Mucosa of descending colon (tissue), 3 donors: ENCODE data around the gene RHCG. TPM values are rescaled to one million over a fixed set of nuclear protein-coding genes. Genes with fewer than 3 reads are reported as not detected.

ENCODE experiments used
- ATAC-seq: fragments of 200-7000 bp; cut with Tn5 transposase; one replicate; pipeline ENCODE4 v1.9.1; 2020; ENCODE audit warnings: mild to moderate bottlenecking, moderate library complexity
- DNase-seq, 3 donors: peaks; one replicate each; pipeline ENCODE4 v3.0.0-alpha.2; 2020
- H3K36me3 ChIP-seq: fragments of 200-600 bp; one replicate; pipeline ENCODE4 v1.8.0; 2021; ENCODE audit warnings: low read depth, mild to moderate bottlenecking
- H3K4me1 ChIP-seq: fragments of 200-600 bp; one replicate; pipeline ENCODE4 v1.8.0; 2021; ENCODE audit warnings: low read depth, mild to moderate bottlenecking
- H3K4me3 ChIP-seq: fragments of 200-600 bp; one replicate; pipeline ENCODE4 v1.8.0; 2021; ENCODE audit warnings: mild to moderate bottlenecking
- H3K9me3 ChIP-seq: fragments of 200-600 bp; one replicate; pipeline ENCODE4 v1.8.0; 2021; ENCODE audit warnings: mild to moderate bottlenecking
- intact Hi-C, 2 donors: fragments of 100-400 bp; cut with DNase I in 1 of 2; cut with micrococcal nuclease in 1 of 2; formaldehyde crosslinking; loops; one replicate each; pipeline versions ENCODE4 v1.11.0 to v1.11.1; 2022; cut with DNase I, micrococcal nuclease
- total RNA-seq, 3 donors: library from RNA; stranded (reverse); fragmentation: NEBNext Ultra II Directional in 2 of 3; extraction: Animal tissue kit (Norgen Biotek cat#: 25700) in 2 of 3; gene quantifications; one replicate each; pipeline versions ENCODE4 v1.2.1 to v1.2.4, GENCODE V29; 2021 to 2023
- TF ChIP-seq, protein P1 (sequence below): fragments of 200-600 bp; IDR thresholded peaks from one replicate; pipeline ENCODE4 v1.8.0; 2022; ENCODE audit warnings: antibody characterized with exemption, mild to moderate bottlenecking
- donor health status: DM: no; HTN: no; CAD: no; lungs with moderate emphysema.
- donor health status: DM: no; HTN: no; CAD: no.
- donor health status: DM: no; HTN: yes; CAD: no.

The RHCG gene
- total RNA-seq, 3 donors from 2014 or later = 0.98 TPM; not detected in 2

DNA sequence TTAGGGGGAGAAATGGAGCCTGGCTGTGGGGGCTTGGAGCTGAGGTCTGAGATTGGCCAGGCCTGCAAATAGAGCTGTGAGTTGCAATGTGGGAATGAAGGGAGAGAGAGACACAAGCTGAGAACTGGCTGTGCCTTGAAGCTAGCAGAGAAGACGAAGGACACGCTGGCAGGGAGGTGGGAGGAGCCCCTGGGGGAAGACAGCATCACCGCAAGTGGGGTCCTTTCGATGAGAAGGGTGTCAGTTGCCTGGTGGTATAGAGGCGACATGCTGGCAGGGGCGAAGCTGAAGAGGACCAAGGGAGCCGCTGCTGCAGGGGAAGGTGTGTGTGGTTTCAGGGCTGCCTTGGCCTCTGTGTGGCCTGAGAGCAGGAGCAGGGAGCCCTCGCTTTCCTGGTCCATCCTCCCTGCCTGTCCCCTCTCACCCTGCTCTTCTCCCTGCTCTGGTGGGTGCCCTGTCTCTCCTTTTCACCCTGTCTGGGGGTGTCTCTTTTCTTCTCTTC is 5.5 kb downstream of the RHCG start:
- Histone ChIP-seq H3K36me3 (no peaks in the 10 kb centered on the region), H3K4me3 (no peak overlapping the region), H3K9me3 (no peaks in the 10 kb centered on the region), H3K4me1 (peaks cover under 1% of the 10 kb centered on the region)
- DNase-seq (no peak), ATAC-seq (no peak)
- TF ChIP-seq, protein P1, sequence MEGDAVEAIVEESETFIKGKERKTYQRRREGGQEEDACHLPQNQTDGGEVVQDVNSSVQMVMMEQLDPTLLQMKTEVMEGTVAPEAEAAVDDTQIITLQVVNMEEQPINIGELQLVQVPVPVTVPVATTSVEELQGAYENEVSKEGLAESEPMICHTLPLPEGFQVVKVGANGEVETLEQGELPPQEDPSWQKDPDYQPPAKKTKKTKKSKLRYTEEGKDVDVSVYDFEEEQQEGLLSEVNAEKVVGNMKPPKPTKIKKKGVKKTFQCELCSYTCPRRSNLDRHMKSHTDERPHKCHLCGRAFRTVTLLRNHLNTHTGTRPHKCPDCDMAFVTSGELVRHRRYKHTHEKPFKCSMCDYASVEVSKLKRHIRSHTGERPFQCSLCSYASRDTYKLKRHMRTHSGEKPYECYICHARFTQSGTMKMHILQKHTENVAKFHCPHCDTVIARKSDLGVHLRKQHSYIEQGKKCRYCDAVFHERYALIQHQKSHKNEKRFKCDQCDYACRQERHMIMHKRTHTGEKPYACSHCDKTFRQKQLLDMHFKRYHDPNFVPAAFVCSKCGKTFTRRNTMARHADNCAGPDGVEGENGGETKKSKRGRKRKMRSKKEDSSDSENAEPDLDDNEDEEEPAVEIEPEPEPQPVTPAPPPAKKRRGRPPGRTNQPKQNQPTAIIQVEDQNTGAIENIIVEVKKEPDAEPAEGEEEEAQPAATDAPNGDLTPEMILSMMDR = no peak
- intact Hi-C loops = no loop called here

DNA sequence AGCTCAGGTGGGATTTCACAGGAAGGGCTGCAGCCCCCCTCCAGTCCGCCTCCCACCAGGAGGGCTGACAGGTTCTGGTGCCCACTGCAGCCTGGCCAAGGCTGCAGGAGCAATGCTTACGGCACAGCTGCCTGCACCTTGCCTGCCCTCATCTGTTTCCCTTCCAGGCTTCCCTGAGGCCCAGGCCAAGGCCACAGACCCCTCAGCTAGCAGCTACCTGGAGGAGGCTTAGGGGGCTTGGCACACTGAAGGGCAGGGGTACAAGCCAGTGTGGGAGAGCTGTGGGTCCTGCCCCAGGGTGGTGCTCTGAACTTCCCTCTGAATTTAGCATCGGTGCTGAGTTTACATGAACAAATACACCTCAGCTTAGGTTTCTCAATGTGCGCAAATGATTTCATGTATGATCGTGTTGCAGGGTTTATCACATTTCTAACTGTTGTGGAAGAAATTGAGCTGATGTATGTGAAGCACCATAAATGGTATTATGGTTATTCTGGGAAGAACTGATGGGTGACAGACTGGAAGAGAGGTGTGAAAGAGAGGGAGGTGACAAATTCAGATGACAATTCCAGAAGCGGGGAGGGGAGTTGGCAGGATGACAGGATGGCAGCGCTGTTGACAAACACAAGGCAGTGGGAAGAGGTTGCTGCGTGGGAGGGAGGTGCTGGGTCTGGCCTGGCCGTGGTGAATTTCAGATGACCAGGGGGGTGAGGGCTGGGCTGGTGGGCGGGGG is 6.1 kb downstream of the RHCG start:
- ATAC-seq (no peak), DNase-seq (no peak)
- Histone ChIP-seq H3K9me3 (no peaks in the 10 kb centered on the region), H3K4me3 (no peak overlapping the region), H3K4me1 (no peaks in the 10 kb centered on the region), H3K36me3 (no peaks in the 10 kb centered on the region)
- intact Hi-C loops = no loop called here
- TF ChIP-seq, protein P1 = no peak

DNA sequence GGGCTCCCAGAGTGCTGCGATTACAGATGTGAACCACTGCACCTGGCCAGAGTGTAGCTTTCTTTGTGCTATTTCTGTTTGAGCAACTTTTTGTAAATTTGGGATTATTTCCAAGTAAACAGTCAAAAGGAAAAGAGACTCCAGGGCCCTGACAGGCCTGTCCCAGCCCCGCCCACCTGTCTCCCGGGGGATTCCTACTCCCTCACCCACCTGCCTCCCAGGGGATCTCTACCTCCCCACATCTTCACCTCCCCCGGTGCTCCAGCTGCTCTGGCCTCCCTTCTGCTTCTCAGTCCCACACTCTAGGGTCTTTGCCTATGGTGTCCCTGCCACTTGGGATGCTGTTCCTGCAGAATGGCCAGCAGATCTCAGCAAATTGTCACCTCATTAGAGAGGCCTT is 7.0 kb downstream of the RHCG start:
- Histone ChIP-seq H3K4me1 (no peaks in the 10 kb centered on the region), H3K36me3 (no peaks in the 10 kb centered on the region), H3K9me3 (no peaks in the 10 kb centered on the region), H3K4me3 (no peak overlapping the region)
- DNase-seq (no peak), ATAC-seq (no peak)
- intact Hi-C loops = no loop called here
- TF ChIP-seq, protein P1 = no peak

DNA sequence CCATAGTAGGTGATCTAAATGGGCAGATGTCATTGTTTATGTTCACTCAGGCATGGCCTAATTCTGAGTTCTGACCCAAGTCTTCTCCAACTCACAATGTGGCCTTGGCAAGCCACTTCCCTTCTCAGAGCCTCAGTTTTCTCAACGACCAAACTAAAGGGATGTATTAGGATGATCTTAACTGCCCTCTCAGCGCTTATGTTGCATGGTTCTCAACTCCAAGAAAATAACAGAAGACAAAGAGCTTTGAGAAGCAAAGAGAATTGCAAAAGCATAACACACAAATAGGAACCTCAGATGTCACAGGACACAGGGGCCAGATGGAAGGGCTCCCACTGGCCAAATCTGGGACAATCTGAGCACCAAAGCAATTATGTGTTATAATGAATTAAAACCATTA is 8.6 kb downstream of the RHCG start:
- intact Hi-C loops = no loop called here
- no peaks in the 10 kb centered on the region for H3K4me1 ChIP-seq
- no peaks in the 10 kb centered on the region for H3K9me3 ChIP-seq
- no peak for ATAC-seq
- no peak overlapping the region for H3K4me3 ChIP-seq
- TF ChIP-seq, protein P1 = no peak
- no peak for DNase-seq
- H3K36me3 ChIP-seq = no peaks in the 10 kb centered on the region

DNA sequence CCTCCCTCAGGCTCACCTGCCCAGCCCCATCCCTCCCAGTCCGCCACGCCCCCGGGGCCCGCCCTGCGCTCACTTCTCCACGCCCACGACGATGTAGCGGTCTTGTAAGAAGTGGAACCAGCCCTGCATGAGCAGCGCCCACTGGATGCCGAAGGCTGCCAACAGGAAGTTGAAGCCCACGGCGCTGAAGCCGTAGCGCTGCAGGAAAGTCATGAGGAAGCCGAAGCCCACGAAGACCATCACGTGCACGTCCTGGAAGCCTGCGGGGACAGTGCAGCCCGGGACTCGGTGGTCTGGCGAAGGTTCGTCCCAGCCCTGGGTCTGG is 9.7 kb downstream of the RHCG start:
- ATAC-seq (peak; percentile 77), DNase-seq (peak; percentile 55 to 68 (median 60))
- Histone ChIP-seq H3K4me1 (no peaks in the 10 kb centered on the region), H3K36me3 (no peaks in the 10 kb centered on the region), H3K9me3 (no peaks in the 10 kb centered on the region), H3K4me3 (no peak overlapping the region)
- intact Hi-C loops = no loop called here
- TF ChIP-seq, protein P1 = no peak

DNA sequence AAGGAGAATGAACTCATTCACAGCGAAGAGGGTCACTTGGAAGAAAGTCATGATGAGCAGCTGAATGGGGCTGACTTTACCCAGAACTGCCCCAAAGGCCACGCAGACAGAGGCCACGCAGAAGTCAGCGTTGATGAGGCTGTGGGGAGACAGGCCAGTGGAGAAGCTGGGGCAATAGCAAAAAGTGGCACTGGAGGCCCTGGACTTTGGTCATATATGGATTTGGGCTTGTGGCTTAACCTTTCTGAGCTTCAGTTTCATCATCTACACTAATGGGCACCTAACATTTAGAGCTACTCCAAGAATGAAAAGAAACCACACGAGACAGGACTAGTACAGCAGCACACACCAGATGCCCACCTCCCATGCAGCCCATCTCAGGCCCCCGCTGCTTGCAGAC is 13.3 kb downstream of the RHCG start:
- DNase-seq (no peak), ATAC-seq (no peak)
- H3K9me3 ChIP-seq = no peaks in the 10 kb centered on the region
- no peaks in the 10 kb centered on the region for H3K36me3 ChIP-seq
- TF ChIP-seq, protein P1 = no peak
- intact Hi-C loops = no loop called here
- no peak overlapping the region for H3K4me3 ChIP-seq
- H3K4me1 ChIP-seq = no peaks in the 10 kb centered on the region
